Stimulated activated CD8-positive, alpha-beta memory T cell treated with anti-CD3 and anti-CD28 coated beads, Interleukin-7, amount 100 ng/mL, for 1 hour (primary cell): ENCODE data around the gene BNC2.

Experiments
- DNase-seq, 2 donors: peaks; one replicate each; pipeline ENCODE4 v3.0.0-alpha.2; 2020; ENCODE audit warnings: low read depth in 2 of 2

Gene BNC2

DNA sequence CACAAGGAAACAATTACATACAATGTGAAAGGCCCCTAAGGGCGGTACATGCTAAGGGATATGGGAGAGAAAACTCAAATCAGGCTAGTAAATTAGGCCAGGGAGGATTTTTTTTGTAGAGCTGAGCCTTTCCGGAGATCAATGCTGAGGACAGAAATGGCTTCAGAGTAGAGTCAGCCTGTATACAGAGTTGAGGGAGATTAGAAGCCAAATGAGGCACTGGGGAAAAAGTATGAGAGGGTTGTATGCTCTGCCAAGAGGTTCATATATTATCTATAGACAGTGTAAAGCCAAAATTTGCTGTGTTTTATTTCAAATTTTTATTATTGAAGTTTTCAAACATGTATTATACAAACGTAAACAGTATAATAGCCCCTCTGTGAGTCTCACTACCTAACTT lies 103.1 kb downstream of the BNC2 start:
- DNase-seq = no peak

DNA sequence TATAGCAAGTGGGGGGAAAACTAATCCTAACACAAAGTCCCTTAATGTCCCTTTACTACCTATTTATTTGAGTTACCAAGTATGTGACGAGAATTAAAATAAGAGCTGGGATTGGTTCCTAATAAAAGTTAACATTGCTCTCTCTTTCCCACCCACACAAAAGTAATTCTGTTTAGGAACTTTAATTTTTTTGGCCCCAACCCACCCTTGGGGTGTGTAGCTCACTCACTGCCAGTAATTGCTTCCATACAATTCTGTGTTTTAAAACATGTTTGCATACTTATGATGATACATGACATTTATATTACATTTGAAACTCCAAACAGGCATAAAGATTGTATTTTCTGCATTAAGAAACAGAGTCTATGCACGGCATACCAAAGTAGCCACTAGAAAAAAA lies 106.5 kb downstream of the BNC2 start:
- no peak for DNase-seq

DNA sequence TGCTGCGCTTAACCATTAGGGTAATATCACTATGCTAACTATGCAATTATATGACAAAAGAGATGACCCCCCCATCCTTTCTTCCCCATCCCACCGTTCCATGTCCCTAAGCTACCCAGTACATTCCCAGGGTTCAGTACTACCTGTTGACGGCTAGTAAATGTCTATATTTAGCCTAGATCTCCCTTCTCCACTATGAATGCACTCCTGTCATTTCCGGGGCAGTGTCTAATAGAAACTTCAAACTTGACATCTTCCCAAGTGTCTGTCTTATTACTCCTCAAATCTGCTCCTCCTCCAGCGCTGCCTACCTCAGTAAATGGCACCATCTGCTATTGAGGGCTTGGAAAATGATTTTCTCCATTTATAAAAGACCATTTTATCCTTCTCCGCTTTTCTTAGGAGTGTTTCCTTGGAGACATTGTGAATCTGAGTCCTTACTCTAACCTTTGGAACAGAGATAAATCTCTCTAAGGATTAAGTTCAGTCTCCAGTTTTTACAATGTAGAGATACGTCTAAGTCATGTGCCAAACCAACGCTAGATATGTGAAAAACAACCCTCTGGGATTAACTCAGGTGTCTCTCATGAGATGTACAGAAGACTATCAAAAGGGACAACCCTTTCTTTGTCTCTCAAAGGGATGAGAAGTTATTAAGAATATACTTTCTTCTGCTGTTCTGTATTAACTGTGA lies 114.9 kb downstream of the BNC2 start:
- no peak for DNase-seq

DNA sequence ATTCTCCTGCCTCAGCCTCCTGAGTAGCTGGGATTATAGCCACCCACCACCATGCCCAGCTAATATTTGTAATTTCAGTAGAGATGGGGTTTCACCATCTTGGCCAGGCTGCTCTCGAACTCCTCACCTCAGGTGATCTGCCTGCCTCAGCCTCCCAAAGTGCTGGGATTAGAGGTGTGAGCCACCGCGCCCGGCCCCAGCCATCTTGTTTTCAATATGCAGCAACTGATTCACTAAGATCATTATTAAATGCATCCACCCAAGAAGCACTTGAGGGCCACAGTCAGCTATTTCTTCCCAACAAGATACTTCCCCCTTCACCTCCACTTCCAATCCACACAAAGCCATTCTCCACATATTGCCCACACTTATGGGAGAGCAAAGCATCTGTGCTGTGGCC lies 115.8 kb downstream of the BNC2 start:
- no peak for DNase-seq

DNA sequence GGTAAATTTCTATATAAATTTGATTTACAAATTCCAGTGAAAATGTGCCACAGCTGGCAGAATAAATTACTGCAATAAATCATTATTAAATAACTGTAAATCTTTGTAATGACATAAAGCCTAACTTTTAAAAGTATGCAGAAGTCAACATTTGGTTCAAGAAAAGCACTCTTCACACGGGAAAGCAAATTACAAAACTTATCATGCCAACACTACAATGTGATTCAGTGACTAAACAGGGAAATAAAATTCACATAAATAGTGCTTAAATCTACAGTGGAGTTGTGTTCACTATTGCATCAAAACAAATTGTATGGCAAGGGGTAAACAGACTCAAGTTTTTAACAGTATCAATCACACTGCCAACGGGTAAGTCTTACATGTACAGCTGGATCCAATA lies 117.2 kb downstream of the BNC2 start:
- DNase-seq = no peak

DNA sequence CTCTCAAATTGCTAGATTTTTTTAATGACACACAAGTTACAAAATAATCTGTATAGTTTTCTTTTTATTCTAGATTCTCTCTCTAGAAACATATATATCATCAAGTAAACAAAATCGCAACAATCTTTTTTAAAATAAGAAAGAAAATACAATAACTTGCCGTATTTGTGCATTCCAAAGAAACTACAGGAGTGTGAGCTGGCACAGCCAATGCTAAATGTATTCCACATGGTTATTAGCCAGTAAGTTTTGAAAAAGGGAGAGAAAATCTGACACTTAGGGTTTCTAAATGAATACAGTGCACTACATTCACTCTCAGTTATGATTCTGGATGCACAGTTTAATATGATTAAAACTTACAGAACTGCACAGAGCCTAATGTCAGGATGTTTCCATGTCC lies 117.9 kb downstream of the BNC2 start:
- no peak for DNase-seq

DNA sequence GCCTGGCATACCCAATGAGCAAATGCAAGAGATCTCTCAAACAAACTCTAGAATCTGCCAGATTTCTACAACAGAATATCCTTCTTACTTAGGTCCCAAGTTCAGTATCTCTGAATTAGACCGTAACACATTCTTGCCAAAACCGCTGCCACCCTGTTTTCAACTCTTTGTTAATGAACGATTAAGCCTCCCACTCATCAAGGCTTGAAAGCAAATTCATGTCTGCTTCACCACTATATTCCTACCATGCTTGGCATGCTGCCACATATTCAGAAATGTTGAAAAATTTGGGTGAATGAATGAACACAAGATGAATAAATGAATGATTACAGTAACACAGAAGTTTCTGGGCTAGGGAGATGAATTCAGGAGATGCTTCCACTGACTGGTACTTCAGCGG lies 119.9 kb downstream of the BNC2 start:
- DNase-seq = no peak

DNA sequence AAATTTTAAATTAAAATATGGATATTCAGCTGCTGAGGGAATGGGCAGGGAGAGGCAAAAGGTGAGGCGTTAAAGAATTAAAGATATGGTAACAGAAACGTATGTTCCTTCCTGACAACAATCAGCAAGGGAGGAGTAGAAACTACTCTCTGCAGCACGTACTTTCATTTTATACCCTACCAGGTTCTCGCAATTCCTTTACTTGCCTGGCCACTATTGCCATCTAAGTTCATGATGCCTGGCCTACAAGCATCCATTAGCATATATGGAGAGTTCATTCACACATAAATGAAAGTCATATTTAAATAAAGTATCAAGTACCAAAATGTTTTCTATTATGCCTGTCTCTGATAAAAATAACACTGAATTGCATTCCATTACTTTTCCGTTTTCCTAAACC lies 125.1 kb downstream of the BNC2 start:
- no peak for DNase-seq

DNA sequence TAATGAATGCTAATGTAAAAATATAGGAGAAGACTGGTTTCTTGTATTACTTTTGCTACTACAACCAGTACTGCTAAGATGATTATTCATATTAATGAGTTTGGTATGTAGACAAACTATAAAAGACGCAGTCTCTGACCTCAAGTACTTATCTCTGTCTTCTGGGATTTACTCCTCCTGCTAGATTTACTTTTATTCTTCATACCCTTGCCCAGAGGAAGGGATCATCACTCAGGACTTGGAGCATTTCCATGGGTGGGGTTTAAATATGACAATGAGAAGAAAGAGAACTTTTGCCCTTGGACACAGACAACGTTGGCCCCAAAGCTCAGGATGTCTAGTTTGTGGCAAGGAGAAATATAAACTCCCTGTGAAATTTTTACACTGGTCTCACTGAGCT lies 126.1 kb downstream of the BNC2 start:
- DNase-seq = no peak

DNA sequence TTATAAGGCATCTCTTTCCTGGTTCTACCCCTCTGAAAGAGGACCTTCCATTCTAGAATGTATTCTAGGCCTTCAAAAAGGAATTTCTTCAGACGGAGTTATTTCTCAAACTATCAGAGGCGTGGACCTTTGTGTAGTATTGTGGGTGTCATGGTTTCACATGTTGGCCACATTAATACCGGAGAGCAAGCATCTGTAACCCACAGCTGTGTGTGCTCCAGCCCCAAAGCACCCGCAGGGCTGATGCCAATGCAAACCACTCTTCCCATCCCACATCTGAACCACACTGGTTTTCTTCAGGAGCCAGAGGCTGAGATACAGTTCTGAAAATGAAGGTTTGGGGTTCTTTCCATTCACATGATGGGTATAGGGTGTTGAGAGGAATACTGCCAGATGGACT lies 127.1 kb downstream of the BNC2 start:
- DNase-seq = no peak

DNA sequence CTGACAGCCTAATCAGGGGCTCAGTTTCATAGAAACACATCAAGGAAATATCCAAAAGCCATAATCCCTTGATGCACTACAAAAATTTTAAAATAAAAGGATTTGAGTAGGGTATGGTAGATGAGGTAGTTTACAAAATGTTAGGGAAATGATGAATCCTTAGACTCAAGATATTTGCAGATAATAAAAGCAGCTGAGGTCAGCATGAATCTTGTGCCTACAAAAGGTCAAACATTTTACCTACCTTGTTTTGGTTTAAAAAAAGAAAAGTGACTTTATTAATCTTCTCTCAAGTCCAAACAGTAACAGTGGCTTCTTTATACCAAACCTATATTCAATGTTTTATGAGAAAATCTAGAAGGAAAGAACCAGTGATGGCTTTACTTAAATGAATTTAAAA lies 135.5 kb downstream of the BNC2 start:
- DNase-seq = no peak

DNA sequence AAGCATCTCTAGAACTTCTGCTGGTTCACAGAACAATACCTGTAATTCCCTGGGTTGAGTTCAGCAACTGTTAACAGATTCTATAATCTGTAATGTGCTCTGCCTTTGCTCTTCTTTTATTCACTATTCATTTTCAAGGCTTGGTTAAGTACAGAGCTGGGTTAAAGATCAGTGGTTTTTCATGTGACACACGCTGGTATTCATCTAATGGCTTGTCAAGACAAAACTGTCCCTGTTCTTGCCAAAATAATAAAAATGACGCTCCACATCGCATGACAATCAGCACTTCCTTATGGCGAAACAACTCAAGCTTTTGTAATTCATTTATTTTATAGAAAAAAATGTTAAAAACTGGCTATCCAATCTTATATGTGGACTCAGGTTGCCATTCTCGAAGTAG lies 137.9 kb downstream of the BNC2 start:
- no peak for DNase-seq

DNA sequence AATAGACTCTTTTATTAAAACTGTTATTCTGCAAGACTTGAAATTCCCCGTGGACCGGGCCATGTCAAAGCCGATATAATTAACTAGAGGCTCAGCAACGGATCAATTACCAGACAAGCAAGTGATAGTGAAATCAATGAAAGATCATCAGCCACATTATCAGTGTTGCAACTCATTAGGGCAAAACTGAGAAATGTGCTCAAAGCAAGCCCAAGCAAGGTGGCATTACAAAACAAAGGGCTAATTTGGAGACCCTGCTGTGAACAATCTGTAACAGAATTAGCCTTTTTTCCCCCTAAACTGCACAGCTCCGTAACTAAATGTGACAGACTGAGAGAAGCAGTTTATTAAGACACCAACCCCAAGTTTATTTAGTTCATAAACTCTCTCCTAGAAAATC lies 140.3 kb downstream of the BNC2 start:
- no peak for DNase-seq

DNA sequence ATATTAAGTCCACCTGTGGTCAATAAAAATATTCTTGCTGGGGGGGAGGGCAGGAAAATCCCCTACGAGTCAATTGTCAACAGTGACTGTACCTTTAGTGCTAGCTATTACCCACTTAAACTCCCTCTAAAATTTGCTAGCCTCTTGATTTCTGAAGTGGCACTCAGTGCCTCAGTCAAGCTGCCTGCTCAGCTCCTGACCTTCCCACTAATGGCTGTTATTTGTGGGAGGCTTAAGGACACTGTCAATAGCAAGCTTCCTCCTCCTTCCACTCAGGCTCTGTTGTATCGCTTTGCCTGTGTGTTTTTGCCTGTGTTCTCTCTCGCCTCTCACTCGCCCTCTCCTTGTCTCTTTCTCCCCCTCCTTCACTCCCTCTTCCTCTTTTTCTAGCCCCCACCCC lies 140.8 kb downstream of the BNC2 start:
- DNase-seq = no peak

DNA sequence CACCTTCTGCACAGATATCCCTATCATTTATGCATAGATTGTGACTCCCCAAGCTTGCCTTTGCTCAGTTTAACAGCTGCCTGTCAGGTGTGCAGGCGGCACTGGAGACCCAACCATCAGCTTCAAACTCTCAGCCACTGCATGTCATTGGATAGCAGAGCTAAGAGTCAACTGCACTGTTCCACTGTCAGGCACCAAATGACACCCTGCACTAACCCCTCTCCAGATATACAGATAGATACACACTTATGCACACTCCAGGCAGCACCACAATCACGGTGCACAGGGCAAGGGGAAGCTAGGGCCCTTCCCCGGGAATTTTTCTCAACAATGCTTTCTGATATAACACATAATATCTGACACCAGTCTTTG lies 142.3 kb downstream of the BNC2 start:
- DNase-seq = no peak

DNA sequence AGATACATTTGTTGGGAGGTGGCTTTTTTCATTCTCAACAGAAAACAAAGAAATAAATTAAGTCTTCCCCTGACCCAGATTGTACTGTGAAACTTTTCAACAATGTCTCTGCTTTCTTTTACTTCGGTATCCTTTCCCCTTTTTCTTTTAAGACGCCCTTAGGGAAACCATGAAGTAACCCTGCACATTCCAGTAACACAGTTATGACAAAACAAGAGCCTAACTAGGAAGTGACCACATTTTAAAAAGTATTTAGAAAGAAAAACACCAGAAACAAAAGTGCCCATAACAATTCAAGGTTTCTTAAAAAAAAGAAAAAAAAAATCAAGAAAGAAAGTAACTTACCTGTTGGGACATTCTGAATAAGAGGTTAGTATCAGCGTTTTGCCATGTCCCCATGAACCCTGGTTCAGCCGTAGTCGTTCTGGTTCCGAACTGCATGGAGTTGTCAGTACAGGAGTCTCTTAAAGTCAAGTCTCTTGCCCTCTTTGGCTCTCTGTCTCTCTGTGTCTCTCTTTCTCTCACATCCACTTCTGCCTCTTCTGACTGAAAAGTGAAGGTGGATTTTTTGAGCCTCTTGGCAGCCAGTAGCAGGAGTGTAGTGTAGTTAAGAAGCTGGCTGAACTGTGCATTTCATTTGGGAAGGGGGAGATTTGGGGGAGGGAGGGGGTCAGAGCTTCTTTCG lies 142.9 kb downstream of the BNC2 start:
- no peak for DNase-seq

DNA sequence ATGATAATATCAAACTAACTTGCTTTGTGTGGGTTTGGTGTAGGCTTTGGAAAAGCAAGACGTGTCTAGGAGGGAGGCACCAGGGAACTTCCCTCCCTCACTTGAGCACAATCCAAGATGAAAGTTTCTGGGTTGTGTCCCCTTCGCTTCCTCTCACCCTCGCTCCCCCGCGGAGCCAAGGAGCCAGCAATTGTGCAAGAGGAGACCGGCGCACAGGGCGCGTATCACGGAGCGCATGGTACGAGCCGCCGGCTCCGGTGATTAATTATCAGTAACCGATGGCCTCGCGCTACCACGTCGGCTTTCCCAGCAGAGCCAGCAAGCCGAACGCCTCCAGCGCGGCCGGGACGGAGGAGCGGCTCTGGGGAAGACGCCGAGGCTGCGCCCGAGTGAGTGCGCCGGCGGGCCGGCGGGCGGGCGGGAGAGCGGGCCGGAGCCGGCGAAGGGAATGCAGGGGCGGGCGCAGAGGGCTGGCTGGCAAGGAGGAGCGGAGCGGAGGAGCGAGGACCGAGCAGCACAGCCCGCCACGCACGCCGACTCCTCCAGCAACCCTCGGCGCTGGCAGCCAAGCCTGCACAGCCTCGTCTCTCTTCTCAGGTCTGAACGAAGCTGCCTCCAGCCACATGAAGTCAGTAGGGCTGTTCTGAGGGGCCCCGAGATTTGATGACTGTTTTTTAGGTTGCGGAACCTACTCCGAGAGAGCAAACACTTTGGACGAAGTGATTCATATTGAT lies 143.6 kb downstream of the BNC2 start:
- DNase-seq = no peak

DNA sequence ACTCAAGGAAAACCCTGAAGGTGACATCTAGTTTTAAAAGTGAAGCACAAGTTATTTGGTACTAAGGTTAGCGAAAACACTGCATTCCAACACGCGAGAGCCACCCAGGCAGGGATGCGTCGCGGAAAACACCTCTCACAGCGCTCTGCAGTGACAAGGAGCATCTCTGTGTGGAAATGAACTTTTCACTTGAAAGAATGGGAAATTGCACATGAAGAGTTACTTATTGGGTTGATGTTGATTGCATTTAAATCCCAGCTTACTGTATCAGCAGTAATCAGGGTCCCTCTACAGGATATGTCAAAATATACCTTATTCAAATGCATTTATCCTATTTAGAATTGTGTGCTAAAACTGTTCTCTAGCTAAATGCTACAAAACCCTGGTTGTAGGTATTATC lies 144.4 kb downstream of the BNC2 start:
- DNase-seq = no peak

DNA sequence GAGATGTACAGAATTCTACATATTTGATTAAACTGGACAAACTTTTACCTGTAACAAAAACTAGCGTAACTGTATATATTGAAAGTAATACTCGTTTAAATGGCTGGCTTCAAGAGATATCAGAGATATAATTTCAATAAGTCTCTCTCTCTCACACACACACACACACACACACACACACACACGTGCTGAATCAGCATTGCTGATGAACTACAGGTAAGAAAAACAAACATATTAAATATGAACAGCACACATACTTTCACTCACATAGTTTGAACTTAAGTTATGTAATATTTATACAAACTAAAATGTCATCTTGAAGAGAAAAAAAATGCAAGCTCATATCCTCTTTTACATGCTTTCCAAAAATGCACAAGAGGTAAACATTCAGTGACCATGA lies 145.4 kb downstream of the BNC2 start:
- no peak for DNase-seq

DNA sequence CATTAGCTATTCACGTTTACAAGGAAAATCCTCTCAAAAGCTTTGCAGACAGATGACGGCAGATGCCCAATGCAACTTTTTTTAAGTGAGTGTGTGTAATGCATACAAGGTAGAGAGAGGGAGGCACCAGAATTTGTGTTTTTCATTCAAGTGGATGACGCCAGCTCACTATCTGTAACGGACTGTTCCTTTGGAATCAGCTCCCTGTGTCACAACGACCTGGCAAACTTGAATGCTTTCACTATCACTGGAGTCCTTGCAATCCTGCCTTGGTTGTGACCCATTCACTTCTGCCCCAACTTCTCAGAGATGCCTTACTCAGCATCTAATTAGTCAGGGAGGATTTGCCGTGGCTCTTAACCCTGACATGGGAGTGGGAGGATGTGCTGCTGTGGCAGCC lies 148.5 kb downstream of the BNC2 start:
- DNase-seq = no peak

DNA sequence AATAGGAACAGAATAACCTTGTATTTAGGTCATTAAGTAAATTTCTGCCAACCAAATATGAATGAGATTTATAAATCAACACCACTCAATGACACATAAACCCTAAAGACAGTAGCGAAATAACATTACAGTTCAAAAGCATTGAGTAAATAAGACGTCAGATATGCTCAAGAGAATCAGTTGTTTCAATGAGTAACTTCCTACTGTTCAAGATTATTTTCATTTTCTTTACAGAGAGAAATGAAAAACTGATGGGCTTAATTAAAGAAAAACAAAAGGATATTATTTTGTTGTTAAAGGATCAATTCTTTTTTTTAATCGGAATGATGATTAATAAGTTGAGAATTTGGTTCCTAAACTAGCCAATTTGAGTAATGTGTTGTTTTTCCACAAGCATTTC lies 150.1 kb downstream of the BNC2 start:
- no peak for DNase-seq

DNA sequence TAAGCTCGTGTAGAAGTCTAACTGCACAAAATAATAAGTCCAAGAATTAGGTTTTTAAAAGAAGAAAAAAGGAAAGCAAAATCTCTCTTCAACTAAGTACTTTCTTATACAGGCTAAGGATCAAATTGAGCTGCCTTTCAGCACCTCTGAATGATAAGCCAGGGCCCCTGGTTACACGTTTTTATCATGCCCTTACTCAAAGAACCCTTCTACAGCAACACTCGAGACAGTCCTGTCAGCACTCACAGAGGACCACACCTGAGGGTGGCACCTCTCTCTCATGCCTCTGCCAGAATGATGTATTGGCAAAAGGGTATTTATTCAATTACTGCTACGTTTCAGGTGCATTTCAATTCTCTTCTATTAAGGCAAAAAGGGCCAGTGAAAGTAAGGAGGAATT lies 150.5 kb downstream of the BNC2 start:
- no peak for DNase-seq

DNA sequence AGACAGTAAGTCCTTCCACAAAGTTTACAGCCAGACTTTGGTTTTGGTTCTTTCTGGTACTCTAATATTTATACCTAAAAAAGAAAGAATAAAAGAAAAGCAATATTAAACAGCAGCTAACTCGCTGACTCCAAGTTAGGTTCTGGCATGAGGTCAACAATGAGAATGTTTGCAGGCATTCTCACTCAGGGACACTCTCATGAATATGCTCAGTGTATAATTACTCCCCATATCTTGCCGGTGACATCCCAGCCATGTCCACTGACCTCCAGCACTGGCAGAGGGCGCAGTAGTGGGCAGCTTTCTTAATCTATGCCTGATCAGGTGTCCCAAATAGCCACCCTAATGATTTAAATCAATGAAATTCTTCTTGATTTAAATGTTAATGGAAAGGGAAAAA lies 151.5 kb downstream of the BNC2 start:
- no peak for DNase-seq
